Measurements from ENCODE around the gene AIM2. TPM values are rescaled to one million over a fixed set of nuclear protein-coding genes. Genes with fewer than 3 reads are reported as not detected.

AIM2 gene
- total RNA-seq, 4 donors from 2014 or later: 0.19 to 0.54 (median 0.30) TPM; not detected in 1

- 67 to 89% methylated on average over 1 of the region's 1 CpG for WGBS, 2 donors (ENCODE audit: low coverage in 1 of 2)
- no peaks in the 10 kb centered on the region for H3K4me1 ChIP-seq
- H3K4me3 ChIP-seq: no peak overlapping the region
- no peaks in the 10 kb centered on the region for H3K36me3 ChIP-seq
- no peak for TF ChIP-seq POLR2AphosphoS5 (IDR thresholded peaks at IDR 0.05)
- no peak for TF ChIP-seq CTCF (IDR thresholded peaks at IDR 0.05)
- TF ChIP-seq POLR2A (IDR thresholded peaks at IDR 0.05): no peak
- TF ChIP-seq EP300 (IDR thresholded peaks at IDR 0.05): no peak
- H3K9me3 ChIP-seq: no peaks in the 10 kb centered on the region
- H3K27me3 ChIP-seq: no peaks in the 10 kb centered on the region
- H3K27ac ChIP-seq: no peak overlapping the region
- ATAC-seq: no peak
These were observed 15.1 kb upstream of the AIM2 start for GRCh38 chr1:159091607-159092031.

- Histone ChIP-seq H3K9me3 (no peaks in the 10 kb centered on the region), H3K27ac (no peak overlapping the region), H3K4me3 (no peak overlapping the region), H3K36me3 (no peaks in the 10 kb centered on the region), H3K27me3 (no peaks in the 10 kb centered on the region), H3K4me1 (no peaks in the 10 kb centered on the region)
- 63 to 87% methylated on average over 2 of the region's 2 CpGs for WGBS, 2 donors (ENCODE audit: low coverage in 1 of 2)
- TF ChIP-seq POLR2AphosphoS5 (IDR thresholded peaks at IDR 0.05) (no peak), EP300 (IDR thresholded peaks at IDR 0.05) (no peak), CTCF (IDR thresholded peaks at IDR 0.05) (no peak), POLR2A (IDR thresholded peaks at IDR 0.05) (no peak)
- ATAC-seq: no peak
These were observed 14.6 kb upstream of the AIM2 start for GRCh38 chr1:159091180-159091560.

GRCh38 chr1:159090286-159091179 is 14.0 kb upstream of the AIM2 start:
- Histone ChIP-seq H3K9me3 (no peaks in the 10 kb centered on the region), H3K4me3 (no peak overlapping the region), H3K4me1 (no peaks in the 10 kb centered on the region), H3K27me3 (no peaks in the 10 kb centered on the region), H3K27ac (no peak overlapping the region), H3K36me3 (no peaks in the 10 kb centered on the region)
- TF ChIP-seq CTCF (IDR thresholded peaks at IDR 0.05): no peak
- no peak for TF ChIP-seq POLR2AphosphoS5 (IDR thresholded peaks at IDR 0.05)
- no peak for TF ChIP-seq POLR2A (IDR thresholded peaks at IDR 0.05)
- no peak for TF ChIP-seq EP300 (IDR thresholded peaks at IDR 0.05)
- whole genome bisulfite sequencing, 2 donors (ENCODE audit: low coverage in 1 of 2): 72 to 77% methylated on average over 4 of the region's 4 CpGs
- ATAC-seq: no peak

GRCh38 chr1:159089184-159089791 is 12.7 kb upstream of the AIM2 start:
- no peak overlapping the region for H3K27ac ChIP-seq
- H3K9me3 ChIP-seq: no peaks in the 10 kb centered on the region
- WGBS, 2 donors (ENCODE audit: low coverage in 1 of 2): 77 to 80% methylated on average over 4 of the region's 4 CpGs
- no peaks in the 10 kb centered on the region for H3K36me3 ChIP-seq
- ATAC-seq: no peak
- H3K4me1 ChIP-seq: no peaks in the 10 kb centered on the region
- TF ChIP-seq POLR2A (IDR thresholded peaks at IDR 0.05) (no peak), CTCF (IDR thresholded peaks at IDR 0.05) (peak in 1 of 4 experiments; percentile 23)
- no peak overlapping the region for H3K4me3 ChIP-seq
- H3K27me3 ChIP-seq: no peaks in the 10 kb centered on the region

Data from gastroesophageal sphincter (tissue), 4 donors.